Osteocyte (in vitro differentiated cells): ENCODE measurements around the gene IGF1. TPM values are rescaled to one million over a fixed set of nuclear protein-coding genes. Genes with fewer than 3 reads are reported as not detected.

Experiments
- DNase-seq: peaks from one replicate; pipeline ENCODE4 v3.0.0; 2021; ENCODE audit warnings: mixed read lengths; ENCODE audit not compliant: unreplicated experiment; ENCODE audit errors: extremely low spot score
- H3K27ac Mint-ChIP-seq: one replicate; pipeline ENCODE4 v1.8.0; 2021; ENCODE audit warnings: mild to moderate bottlenecking, mixed read lengths; ENCODE audit not compliant: unreplicated experiment
- H3K27me3 Mint-ChIP-seq: one replicate; pipeline ENCODE4 v1.8.0; 2021; ENCODE audit warnings: mixed read lengths; ENCODE audit not compliant: unreplicated experiment
- H3K36me3 Mint-ChIP-seq: one replicate; pipeline ENCODE4 v1.8.0; 2021; ENCODE audit warnings: mixed read lengths; ENCODE audit not compliant: unreplicated experiment
- H3K4me1 Mint-ChIP-seq: one replicate; pipeline ENCODE4 v1.8.0; 2021; ENCODE audit warnings: mixed read lengths; ENCODE audit not compliant: unreplicated experiment
- H3K4me3 Mint-ChIP-seq: one replicate; pipeline ENCODE4 v1.8.0; 2021; ENCODE audit warnings: mild to moderate bottlenecking, moderate library complexity, mixed read lengths; ENCODE audit not compliant: unreplicated experiment
- H3K9me3 Mint-ChIP-seq: one replicate; pipeline ENCODE4 v1.8.0; 2021; ENCODE audit warnings: mixed read lengths; ENCODE audit not compliant: unreplicated experiment
- total RNA-seq: library from RNA; stranded (reverse); gene quantifications from 2 replicates; pipeline ENCODE4 v1.2.1, GENCODE V29; 2021
- TF ChIP-seq, protein P1 (sequence below): fragments of 200-600 bp; sonication (generic); IDR thresholded peaks from 2 replicates; pipeline ENCODE4 v1.5.0; 2021; ENCODE audit warnings: antibody characterized with exemption, mild to moderate bottlenecking, moderate library complexity

IGF1 gene
- total RNA-seq, 1 donor from 2014 or later, result 0.40 TPM

DNA sequence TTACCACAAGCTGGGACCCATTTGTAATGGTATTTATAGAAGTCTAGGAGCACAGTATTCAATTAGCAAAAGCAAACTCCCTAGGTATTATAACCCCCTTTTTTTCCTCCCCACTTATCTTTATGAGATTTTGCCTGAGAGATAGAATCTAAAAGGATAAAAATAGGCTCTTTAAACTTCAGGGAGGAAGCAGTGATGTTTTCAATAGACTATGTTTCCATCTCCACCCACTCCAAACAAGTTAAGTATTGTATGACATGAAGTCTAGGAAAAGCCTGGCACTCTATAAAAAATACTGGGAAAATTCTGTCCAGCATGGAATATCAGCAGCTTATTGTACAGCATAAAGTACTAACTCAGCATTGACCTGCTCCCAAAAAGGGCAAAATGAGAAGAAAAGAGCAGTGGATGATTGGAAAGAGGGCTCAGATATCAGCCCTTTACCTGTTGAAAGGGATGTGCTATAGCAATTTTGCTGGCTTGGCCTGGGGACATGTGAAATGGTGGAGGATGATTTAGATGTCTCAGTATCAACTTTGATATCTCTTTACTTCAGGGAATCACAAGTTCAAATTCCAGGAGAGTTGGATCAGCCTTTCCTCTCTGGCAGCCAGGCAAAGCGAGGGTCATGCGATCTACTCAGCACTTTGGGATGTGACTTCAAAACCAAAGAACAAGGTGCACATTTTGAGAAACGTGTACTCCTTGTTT, 72.4 kb downstream of the IGF1 start:
- TF ChIP-seq, protein P1, sequence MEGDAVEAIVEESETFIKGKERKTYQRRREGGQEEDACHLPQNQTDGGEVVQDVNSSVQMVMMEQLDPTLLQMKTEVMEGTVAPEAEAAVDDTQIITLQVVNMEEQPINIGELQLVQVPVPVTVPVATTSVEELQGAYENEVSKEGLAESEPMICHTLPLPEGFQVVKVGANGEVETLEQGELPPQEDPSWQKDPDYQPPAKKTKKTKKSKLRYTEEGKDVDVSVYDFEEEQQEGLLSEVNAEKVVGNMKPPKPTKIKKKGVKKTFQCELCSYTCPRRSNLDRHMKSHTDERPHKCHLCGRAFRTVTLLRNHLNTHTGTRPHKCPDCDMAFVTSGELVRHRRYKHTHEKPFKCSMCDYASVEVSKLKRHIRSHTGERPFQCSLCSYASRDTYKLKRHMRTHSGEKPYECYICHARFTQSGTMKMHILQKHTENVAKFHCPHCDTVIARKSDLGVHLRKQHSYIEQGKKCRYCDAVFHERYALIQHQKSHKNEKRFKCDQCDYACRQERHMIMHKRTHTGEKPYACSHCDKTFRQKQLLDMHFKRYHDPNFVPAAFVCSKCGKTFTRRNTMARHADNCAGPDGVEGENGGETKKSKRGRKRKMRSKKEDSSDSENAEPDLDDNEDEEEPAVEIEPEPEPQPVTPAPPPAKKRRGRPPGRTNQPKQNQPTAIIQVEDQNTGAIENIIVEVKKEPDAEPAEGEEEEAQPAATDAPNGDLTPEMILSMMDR, result no peak
- Mint-ChIP-seq H3K4me1 (no peaks in the 10 kb centered on the region), H3K9me3 (no peaks in the 10 kb centered on the region), H3K4me3 (no peak overlapping the region), H3K27ac (no peak overlapping the region), H3K27me3 (no peaks in the 10 kb centered on the region), H3K36me3 (no peaks in the 10 kb centered on the region)
- DNase-seq, result no peak

DNA sequence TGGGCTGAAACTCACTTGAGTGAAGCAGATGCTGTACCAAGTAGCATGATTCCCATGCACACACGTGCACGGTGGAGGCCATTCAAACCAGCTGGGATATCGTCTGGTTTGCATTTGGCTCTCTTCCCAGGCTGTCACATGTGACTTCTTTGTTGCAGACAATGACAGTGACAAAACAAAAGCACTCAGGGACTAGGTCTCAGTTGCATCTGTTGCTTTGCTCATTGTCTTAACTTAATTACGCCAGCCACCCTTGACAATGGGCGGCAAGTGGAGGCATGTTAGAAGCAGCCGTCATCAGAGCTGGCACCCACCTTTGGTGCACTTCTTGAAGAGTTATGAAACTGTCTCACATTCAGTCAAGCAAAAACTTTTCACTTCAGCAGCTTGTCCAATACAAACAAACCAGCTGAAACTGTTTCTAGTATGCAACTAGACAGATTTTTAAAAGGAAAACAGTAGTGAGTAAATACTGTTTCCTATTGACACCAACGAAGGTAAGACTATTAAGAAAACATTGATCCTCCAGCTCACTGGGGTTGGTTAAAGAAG, 74.3 kb downstream of the IGF1 start:
- H3K9me3 Mint-ChIP-seq, result no peaks in the 10 kb centered on the region
- no peak overlapping the region for H3K4me3 Mint-ChIP-seq
- H3K36me3 Mint-ChIP-seq, result no peaks in the 10 kb centered on the region
- TF ChIP-seq, protein P1, result no peak
- no peak overlapping the region for H3K27ac Mint-ChIP-seq
- no peaks in the 10 kb centered on the region for H3K4me1 Mint-ChIP-seq
- H3K27me3 Mint-ChIP-seq, result no peaks in the 10 kb centered on the region
- DNase-seq, result no peak

DNA sequence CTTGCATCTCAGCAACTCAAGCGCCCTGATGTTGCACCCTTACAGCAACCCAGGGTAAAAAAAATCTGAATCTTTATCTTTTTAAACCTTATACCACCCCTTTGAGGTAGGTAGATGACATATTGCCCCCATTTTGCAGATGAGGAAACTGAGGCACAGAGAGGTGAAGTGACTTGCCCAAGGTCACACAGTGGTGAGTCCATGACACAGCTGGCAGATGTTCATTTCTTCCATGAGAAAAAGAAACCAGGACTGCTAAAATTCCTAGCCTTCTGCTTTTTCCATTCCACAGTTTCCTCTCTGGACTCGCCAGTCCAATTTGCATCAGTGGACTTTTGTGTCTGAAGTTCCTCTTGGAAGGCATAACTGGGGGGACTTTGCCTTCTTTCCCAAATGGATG, 79.3 kb downstream of the IGF1 start:
- TF ChIP-seq, protein P1, result no peak
- Mint-ChIP-seq H3K27me3 (peaks cover 3% of the 10 kb centered on the region), H3K4me3 (no peak overlapping the region), H3K36me3 (no peaks in the 10 kb centered on the region), H3K27ac (no peak overlapping the region), H3K4me1 (no peaks in the 10 kb centered on the region), H3K9me3 (no peaks in the 10 kb centered on the region)
- no peak for DNase-seq

DNA sequence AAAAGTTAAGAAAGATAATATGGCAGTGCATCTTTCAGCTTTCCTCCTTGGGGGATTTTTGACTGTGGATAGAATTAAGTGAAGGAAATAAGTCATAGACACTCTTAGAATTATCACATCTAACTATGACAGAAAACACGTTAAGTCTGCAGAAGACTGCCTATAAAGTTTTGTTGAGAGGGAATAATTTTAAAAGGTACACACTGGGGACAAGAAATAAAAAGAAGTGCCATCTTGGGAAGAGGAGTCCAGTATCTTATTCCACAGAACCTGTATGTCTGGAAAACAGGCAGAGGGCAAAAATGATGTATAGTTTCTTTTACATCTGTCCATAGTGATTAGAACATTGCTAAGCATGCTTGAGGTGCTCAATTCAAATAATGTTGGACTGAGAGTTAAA, 80.7 kb downstream of the IGF1 start:
- no peaks in the 10 kb centered on the region for H3K36me3 Mint-ChIP-seq
- H3K27me3 Mint-ChIP-seq, result peaks cover 3% of the 10 kb centered on the region
- no peaks in the 10 kb centered on the region for H3K9me3 Mint-ChIP-seq
- no peaks in the 10 kb centered on the region for H3K4me1 Mint-ChIP-seq
- no peak for DNase-seq
- H3K4me3 Mint-ChIP-seq, result no peak overlapping the region
- H3K27ac Mint-ChIP-seq, result no peak overlapping the region
- TF ChIP-seq, protein P1, result no peak

DNA sequence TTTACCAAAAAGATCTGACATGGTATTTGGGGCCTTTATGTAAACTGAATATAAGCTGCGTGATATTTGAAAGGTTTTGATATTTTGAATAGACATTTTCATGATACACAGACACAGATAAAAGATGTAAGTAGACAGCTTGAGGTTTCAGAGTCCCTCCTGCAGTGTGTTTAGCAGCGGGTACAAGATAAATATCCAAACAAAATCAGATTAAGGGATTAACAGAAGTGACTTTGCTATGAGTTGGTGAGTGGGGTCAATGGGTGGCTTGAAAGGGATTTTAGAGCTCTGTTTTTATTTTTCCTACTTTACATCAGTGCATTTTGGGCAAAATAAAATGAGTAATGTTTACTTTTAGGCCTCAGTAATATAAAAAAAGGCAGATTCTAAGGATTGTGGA, 84.1 kb downstream of the IGF1 start:
- no peak for DNase-seq
- H3K27ac Mint-ChIP-seq, result no peak overlapping the region
- H3K4me3 Mint-ChIP-seq, result no peak overlapping the region
- H3K9me3 Mint-ChIP-seq, result no peaks in the 10 kb centered on the region
- H3K36me3 Mint-ChIP-seq, result no peaks in the 10 kb centered on the region
- peaks cover 3% of the 10 kb centered on the region for H3K27me3 Mint-ChIP-seq
- H3K4me1 Mint-ChIP-seq, result no peaks in the 10 kb centered on the region
- TF ChIP-seq, protein P1, result no peak
